ENCODE data around the gene MOV10L1. TPM values are rescaled to one million over a fixed set of nuclear protein-coding genes. Genes with fewer than 3 reads are reported as not detected.
A peak's percentile ranks its signal among the peaks of the same experiment; 100 is the strongest.

The MOV10L1 gene
- total RNA-seq, 1 donor from 2014 or later, result not detected

DNA sequence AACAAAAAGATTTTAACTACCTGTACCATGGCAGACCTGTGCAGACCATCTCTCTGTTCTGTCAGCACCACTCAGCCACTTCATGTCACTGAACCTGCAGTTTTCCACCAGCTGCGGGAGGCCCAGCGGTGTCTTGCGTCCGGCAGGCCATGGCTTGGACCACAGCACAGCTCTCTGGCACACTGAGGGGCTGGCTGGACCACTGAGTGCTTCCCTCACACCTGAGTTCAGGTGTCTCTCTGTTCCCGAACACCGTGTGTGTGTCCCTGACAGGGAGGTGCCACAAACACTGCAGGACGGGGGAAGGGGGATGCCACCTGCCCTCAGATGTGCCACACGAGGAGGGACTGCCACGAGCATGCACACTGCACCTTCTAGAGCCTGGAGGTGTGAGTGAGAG, 17.7 kb downstream of the MOV10L1 start:
- no peak for TF ChIP-seq CTCF (IDR thresholded peaks at IDR 0.05)
- Histone ChIP-seq H3K9me3 (no peaks in the 10 kb centered on the region), H3K36me3 (no peaks in the 10 kb centered on the region), H3K4me1 (peaks cover 3 to 6% of the 10 kb centered on the region in 2 donors), H3K27ac (no peak overlapping the region), H3K27me3 (no peaks in the 10 kb centered on the region), H3K4me3 (no peak overlapping the region)
- intact Hi-C loops (cut with DNase I), result no loop called here
- DNase-seq (ENCODE audit: low spot score in 2 of 2), result no peak

DNA sequence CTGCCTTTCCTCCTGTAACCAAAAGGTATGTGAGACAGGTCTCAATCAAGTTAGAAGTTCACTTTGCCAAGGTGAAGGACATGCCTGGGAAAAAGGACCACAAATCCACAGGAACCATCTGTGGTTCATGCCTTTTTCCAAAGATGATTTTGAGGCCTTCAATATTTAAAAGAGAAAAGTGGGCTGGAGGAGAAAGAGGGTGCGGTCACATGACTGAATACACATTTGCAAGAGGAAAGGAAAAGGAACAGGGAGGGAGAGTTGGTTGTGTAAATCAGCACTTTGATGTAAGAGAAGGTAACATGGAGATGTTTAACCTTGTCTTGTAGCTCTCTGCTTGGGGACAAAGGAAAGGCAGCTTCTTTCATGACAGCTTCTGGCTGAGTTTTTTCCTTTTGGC, 21.2 kb downstream of the MOV10L1 start:
- H3K36me3 ChIP-seq, result no peaks in the 10 kb centered on the region
- H3K4me1 ChIP-seq, result peaks cover 7 to 10% of the 10 kb centered on the region in 2 donors
- intact Hi-C loops (cut with DNase I), result no loop called here
- no peaks in the 10 kb centered on the region for H3K27me3 ChIP-seq
- no peak overlapping the region for H3K4me3 ChIP-seq
- H3K9me3 ChIP-seq, result no peaks in the 10 kb centered on the region
- DNase-seq (ENCODE audit: low spot score in 2 of 2), result no peak
- TF ChIP-seq CTCF (IDR thresholded peaks at IDR 0.05), result no peak
- no peak overlapping the region for H3K27ac ChIP-seq

GRCh38 chr22:50112151-50113118, 22.6 kb downstream of the MOV10L1 start:
- peaks cover 7 to 10% of the 10 kb centered on the region in 2 donors for H3K4me1 ChIP-seq
- intact Hi-C loops (cut with DNase I), result no loop called here
- H3K4me3 ChIP-seq, result no peak overlapping the region
- H3K27me3 ChIP-seq, result no peaks in the 10 kb centered on the region
- H3K27ac ChIP-seq, result no peak overlapping the region
- no peak for TF ChIP-seq CTCF (IDR thresholded peaks at IDR 0.05)
- no peak for DNase-seq (ENCODE audit: low spot score in 2 of 2)
- H3K9me3 ChIP-seq, result no peaks in the 10 kb centered on the region
- H3K36me3 ChIP-seq, result no peaks in the 10 kb centered on the region

GRCh38 chr22:50114221-50115021, 24.6 kb downstream of the MOV10L1 start:
- no peaks in the 10 kb centered on the region for H3K9me3 ChIP-seq
- H3K27me3 ChIP-seq, result no peaks in the 10 kb centered on the region
- peak overlapping the region in 1 of 2 donors; percentile 47 for H3K4me3 ChIP-seq
- DNase-seq (ENCODE audit: low spot score in 2 of 2), result no peak
- no peaks in the 10 kb centered on the region for H3K36me3 ChIP-seq
- H3K27ac ChIP-seq, result peak overlapping the region; percentile 62 to 74
- peaks cover 7 to 14% of the 10 kb centered on the region in 2 donors for H3K4me1 ChIP-seq
- intact Hi-C loops (cut with DNase I), result no loop called here
- no peak for TF ChIP-seq CTCF (IDR thresholded peaks at IDR 0.05)

- Histone ChIP-seq H3K4me1 (peaks cover 7 to 19% of the 10 kb centered on the region in 2 donors), H3K4me3 (no peak overlapping the region), H3K9me3 (no peaks in the 10 kb centered on the region), H3K27me3 (no peaks in the 10 kb centered on the region), H3K27ac (peak overlapping the region in 1 of 2 donors; percentile 42), H3K36me3 (no peaks in the 10 kb centered on the region)
- no peak for TF ChIP-seq CTCF (IDR thresholded peaks at IDR 0.05)
- no peak for DNase-seq (ENCODE audit: low spot score in 2 of 2)
- intact Hi-C loops (cut with DNase I), result no loop called here
Measured at GRCh38 chr22:50115693-50116092, 25.9 kb downstream of the MOV10L1 start.

Measured in ascending aorta (tissue), 2 donors.